Measurements from ENCODE around the gene KRABD2.
"Not testable (repeated sequence)": the region's sequence is repeated elsewhere in the genome, so short reads cannot be mapped to it uniquely, and the experiment has no call there.

The KRABD2 gene

DNA sequence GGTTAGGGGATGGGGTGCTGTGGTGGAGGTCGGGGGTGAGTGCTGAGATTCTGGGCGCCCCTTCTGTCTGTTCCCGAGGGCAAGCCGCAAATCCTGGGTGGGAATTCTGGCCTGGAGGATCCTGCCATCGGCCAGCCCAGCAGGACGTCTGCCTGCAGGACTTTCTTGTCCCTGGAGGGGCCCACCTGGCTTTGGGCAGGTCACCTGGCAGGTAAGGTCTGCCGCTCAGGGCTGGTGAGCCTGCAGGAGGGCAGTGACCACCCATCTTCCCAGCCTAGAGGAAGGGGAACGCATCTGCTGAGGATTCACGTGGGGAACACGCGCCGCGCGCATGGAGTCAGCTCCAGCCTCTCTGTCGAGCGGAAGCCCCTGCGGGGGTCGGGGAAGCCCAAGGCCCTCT lies 15.8 kb upstream of the KRABD2 start:
- DNase-seq = no peak

DNA sequence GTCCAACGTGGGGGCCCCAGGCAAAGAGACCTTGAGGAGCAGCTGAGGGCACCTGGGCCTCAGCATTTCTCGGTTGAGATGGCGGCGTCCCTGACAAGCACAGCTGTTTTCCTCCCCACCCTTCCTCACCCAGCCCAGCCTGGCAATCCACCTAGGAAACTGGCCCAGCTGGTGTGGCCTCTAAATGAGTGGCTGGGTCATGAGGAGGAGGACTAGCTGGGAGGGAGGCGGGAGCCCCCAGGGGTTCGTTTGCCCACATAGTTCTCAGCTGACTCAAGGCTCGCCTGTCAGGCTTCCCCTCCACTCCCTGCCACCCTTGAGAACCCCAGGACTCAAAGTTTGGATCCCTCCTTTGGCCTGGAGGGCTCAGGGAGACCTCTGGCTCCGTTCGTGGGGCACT lies 15.2 kb upstream of the KRABD2 start:
- no peak for DNase-seq

DNA sequence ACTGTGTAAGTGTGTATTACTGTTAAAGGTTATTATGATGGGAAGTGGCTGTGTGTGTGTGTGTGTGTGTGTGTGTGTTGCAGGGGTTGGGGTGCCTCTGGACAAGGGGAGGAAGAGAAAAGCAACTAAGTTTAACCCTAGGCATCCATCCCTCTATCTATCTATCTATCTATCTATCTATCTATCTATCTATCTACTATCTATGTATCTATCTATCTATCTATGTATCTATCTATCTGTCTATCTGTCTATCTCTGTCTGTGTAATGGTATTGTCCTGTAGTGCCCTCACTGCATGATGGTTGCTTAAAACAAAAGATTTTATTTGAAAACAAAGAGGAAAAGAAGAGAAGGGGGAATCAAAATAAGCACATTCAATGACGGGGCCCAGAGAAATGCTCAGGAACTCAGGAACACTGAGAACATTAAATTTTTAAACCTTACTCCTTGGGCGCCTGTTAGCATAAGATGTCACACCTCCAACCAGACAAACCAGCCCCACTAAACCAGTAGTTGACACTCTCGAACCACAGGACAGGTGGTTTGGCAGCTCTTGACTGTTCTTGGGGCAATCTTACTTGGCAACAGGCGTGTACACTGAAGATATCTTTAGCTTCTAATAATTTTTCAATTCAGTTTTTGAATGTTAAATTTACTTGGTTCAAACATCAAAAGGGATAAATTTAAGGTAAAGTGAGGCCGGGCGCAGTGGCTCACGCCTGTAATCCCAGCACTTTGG lies 11.6 kb upstream of the KRABD2 start:
- DNase-seq = no peak

DNA sequence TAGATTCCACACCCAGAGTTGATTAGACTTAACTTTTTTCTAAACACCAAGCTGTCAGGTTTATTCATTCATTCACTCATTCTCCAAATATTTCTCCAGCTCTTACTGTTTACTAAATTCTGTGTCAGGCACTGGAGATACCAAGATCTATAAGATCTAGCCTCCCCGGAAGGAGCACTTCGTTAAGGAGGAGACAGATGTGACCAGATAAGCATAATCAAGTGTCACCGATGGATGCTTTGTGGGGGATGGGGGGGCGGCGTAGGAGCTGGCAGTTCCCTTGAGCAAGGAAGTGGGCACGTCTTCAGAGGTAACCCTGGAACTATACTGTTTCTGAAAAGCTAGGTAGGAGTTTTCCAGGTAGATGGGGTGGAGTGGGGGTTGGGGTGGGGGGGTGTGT lies 10.3 kb upstream of the KRABD2 start:
- DNase-seq = no peak

DNA sequence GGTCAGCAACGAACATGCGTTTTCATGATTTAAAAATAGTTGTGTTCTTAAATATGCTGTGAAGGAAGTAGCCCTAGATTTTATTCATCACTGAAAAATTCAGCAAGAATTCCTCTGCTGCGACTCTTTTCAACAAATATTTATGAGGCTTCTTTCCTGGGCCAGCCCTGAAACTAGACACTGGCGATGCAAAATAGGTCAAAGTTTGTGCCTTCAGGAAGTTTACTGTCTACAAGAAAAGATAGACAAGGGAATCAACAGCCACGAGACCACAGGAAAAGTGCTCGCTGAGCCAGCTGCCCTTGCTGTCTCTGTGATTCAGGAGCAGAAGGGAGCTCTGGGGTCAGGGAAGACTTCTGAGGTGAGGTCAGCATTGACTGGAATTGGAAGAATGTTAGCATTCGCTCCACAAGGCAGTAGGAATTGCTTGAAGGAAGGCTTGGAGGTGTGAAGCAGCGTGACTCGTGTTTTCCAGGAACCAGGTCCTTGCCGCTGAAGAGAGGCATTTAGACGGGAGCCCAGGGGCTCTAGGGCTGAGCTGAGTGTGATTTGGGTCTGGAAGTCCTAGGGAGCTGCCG lies 8.4 kb upstream of the KRABD2 start:
- no peak for DNase-seq

DNA sequence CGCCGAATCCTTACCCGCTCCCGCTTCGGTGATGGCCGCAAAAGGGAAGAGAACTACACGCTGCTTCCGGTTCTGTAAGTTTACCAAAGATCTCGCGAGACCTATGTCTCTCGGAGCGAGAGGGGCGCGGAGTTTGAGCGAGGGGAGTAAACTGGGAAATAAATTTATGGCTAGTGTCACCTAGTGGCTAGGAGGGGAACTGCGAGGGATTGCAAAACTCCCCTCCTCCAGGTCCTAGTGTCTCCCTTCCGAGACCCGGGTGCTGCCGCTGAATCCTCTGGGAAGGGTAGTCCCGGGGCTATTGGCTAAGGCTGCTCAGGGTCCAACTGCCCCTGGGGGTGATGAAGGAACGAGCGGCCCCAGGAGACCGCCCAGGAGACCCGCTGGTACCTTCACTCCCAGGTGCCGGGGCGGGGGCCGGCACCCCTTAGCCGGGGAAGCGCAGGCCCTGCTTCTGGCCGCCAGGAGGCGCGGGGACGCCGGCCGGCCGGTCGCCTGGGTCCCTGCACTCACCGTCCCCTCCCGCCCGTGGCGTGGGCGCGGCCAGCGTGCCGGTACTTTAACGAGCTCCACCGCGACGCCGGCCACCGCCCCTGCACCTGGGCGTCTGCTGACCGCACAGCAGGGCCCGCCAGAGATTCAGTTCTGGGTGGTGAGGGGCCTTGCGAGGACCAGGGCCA lies 6.8 kb upstream of the KRABD2 start, which contains the start of gene RPL26:
Gene RPL26, minus strand, starts transcription at position 51 of the 680 bp plus-strand sequence. CDS start 883 bp downstream, outside the sequence.
- peak; percentile 98 for DNase-seq

DNA sequence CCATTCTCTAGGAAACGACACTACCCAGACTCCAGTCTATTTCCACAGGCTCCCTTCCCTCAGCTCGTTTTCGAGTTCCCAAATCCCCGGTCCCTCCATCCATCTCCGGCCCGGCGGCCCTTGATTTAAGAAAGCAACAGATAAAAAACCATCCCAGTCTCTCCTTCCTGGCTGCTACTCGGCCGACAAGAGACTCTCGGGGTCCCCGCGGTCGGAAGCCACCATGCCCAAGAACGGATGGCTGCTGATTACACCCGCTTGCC lies 6.3 kb upstream of the KRABD2 start:
- no peak for DNase-seq

DNA sequence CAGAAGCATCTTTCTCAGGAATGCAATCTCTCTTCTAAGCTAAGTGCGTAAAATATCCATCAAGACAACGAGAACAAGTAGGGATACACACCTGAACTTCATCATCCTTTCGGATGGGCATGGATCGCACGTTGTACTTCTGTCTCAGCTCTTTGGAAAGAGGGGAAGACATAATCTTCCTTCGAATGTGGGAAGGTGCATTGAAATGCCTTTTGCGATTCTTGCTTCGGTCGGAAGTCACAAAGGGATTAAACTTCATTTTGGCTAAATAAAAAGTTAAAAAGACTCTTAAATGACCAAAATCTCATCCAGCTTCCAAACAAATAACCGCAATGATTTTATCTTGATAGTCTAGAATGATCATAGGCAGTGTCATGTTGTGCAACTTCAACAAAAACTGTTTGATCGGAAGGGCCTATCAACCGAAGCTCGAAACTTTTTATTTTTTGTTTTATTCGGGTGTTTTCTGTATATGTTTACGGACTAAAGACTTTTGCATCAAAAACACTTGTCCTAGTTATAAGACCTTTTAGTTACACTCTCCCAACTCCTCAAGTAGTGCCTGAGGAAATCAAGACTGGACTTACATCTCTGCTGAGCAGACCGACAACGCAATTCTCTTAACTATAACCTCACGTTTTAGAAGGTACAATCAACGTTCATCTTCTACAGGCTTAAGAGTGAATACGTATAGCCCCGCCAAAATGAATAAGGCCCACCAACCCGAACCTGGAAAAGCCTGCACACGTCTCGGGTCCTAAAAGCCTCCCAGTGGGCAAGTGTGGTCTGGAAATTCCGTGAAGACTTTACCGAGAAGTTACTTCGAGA lies 5.8 kb upstream of the KRABD2 start:
- peak; percentile 33 for DNase-seq

DNA sequence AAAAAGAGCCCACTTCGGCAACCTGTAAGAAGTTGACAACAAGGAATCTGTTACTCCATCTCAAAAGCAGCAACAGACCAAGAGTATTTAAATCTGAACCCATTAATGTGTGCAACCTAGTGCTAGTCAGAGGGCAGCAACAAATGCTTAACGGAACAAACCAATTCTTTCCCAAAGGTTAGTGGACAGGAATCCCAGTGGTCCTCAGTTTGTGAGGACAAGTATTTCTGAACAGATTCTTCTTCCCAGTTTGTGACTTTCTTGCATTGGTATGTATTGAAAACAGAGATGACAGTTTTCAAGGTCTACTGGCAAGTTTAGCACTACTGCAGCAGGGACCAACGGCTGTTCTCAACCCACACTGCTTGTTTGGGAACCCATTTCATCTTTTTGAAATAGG lies 3.5 kb upstream of the KRABD2 start:
- no peak for DNase-seq

DNA sequence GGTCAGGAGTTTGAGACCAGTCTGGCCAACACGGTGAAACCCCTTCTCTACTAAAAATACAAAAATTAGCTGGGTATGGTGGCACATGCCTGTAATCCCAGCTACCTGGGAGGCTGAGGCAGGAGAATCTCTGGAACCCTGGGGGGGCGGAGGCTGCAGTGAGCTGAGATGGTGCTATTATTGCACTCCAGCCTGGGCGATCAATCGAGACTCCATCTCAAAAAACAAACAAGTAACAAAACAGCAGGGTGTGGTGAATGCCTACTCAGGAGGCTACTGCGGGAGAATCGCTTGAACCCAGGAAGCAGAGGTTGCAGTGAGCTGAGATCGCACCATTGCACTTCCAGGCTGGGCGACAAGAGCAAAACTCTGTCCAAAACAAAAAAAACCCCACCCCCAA lies 1.6 kb upstream of the KRABD2 start:
- DNase-seq = not testable (repeated sequence)

DNA sequence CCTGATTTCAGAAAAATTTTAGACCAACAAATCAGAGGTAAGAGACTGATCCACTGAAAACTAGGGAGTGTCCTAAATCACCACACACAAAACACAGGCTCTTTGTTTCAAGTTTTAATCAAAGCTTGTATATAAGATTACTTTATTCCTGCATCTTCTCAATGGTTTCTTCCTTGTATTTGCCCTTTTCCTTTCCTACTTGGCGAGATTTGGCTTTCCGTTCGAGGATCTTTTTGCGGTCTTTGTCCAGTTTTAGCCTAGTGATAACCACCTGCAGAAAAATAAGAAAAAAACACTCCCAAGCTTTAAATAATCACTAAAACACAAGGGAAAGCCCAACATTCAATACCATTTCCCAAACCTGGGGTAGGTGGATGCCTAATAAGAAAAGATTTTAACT lies 918 bp upstream of the KRABD2 start:
- DNase-seq = no peak

DNA sequence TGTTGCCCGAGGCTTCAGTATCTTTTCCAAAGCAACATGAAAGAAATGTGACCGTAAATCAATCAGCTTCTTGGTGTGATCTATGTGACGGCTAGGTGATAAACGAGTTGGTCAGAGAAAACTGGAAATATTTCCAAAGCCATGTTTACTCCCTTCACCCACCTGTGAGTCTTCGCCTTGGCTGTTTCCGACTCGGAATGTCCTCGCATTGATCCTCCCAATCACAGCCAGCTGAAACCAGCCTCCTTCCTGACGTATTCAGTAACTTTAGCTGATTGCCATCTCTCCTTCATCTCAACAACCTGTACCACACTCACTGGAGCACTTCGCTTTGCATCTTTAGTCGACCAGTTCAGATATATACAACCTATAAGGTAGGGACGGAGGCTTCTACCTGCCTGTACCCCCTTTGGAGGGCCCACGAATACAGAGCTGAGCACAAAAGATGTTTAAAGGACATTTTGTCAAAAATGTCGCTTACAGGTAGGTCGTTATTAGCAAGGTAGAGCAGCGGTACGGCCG lies 705 bp downstream of the KRABD2 start:
- no peak for DNase-seq

DNA sequence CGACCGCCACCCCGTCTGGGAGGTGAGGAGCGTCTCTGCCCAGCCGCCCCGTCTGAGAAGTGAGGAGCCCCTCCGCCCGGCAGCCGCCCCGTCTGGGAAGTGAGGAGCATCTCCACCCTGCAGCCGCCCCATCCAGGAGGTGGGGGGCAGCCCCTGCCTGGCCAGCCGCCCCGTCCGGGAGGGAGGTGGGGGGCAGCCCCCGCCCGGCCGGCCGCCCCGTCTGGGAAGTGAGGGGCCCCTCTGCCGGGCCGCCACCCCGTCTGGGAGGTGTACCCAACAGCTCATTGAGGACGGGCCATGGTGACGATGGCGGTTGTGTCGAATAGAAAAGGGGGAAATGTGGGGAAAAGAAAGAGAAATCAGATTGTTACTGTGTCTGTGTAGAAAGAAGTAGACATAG lies 2.6 kb downstream of the KRABD2 start:
- not testable (repeated sequence) for DNase-seq

DNA sequence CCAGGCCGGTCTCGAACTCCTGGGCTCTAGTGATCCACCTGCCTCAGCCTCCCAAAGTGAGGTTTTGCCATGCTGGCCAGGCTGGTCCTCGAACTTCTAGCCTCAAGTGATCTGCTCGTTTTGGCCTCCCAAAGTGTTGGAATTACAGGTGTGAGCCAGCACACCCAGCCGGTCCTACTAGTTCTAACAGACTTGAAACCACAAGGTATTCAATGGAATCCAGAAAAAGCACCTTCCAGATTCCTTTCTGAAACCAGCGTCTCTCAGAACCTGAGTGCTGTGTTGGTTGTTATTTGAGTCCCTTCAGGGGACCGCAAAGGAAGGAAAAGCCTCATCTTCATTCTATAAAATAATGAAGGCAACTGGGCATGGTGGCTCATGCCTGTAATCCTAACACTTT lies 4.1 kb downstream of the KRABD2 start:
- DNase-seq = no peak

DNA sequence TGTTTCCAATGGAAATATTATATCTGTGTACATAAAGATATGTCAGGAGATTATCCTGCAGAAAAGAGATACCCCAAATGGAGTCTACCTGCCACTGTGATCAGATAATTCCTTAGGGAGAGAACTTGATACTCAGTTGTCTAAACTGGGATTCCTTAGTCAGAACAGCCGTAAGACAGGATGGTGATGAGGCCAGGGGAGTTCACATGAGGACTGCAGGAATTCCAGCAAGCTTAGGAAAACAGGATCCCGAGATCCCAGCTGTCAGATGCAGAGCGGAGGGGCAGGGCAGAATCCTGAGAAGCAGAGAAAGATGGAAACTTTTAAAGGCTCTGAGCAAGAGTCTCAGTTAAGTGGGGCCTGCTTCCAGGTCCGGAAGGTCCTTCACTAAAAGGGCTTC lies 4.7 kb downstream of the KRABD2 start:
- DNase-seq = no peak

DNA sequence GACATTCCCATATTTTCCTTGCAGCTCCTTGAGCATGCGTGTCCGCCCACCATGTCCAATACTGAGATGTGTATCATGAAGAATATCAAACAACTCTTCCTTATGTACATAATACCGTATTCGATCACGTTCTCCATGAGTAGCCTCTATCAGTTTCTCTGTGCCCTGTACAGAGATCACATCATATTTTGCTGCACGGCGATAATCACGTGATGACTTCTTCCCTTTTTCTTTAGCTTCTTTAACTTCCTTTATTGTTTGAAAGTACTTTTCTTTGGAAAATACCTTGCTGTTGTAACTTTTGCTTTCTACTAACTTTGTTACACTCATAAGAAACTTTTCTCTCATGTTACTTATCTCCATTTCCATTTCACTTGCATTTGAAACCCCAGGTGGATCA lies 6.6 kb downstream of the KRABD2 start:
- DNase-seq = no peak

DNA sequence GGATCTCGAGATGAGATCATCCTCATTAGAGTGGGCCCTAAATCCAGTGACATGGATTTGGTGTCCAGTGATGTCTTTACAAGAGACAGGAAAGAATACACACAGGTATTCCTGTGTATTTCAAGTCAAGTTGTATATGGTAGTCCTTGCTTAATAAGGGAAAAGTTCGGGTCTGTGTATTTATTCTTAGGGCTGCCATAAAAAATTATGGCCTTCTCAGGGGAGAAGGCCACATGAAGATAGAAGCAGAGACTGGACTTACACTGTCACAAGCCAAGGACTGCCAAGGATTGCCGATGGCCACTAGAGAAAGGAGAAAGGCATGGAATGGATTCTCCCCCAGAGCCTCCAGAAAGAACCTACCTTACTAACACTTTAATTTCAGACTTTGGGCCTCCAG lies 8.3 kb downstream of the KRABD2 start:
- no peak for DNase-seq

DNA sequence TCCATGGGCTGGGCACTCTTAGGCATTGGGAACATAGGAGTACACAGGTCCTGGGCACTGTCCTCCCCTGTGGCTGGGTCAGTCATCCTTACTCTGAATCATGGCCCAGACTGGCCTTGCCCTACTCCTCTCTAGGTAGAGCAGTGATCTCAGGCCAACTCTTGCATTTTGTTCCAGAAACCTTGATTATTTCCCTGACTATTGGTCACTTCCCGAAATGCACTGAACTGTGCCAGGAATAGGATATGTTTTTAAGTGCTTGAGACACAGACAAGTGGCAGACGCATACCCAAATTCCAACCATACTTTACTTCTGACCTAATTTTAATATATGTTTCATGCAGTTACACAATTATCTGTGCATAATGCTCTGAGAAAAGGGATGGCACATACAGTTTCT lies 10.3 kb downstream of the KRABD2 start:
- no peak for DNase-seq

DNA sequence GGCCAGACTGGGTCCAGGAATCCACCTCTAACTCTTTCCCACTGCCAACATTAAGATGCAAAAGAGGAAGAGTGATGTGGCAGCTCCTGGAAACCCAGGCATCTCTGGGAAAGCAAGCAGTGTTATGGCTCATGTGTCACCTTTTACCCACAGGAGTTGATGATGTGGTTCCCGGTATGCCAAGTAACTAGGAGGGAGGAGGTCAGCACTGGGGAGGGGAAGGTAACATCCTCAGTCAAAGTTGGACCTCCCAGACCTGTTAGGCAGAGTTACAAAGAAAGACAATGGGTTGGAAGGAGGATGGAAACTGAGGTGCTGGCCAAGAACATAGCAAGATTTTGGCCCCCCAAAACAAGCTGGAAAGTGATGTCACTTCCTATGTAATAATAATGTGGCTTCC lies 11.4 kb downstream of the KRABD2 start:
- DNase-seq = no peak

DNA sequence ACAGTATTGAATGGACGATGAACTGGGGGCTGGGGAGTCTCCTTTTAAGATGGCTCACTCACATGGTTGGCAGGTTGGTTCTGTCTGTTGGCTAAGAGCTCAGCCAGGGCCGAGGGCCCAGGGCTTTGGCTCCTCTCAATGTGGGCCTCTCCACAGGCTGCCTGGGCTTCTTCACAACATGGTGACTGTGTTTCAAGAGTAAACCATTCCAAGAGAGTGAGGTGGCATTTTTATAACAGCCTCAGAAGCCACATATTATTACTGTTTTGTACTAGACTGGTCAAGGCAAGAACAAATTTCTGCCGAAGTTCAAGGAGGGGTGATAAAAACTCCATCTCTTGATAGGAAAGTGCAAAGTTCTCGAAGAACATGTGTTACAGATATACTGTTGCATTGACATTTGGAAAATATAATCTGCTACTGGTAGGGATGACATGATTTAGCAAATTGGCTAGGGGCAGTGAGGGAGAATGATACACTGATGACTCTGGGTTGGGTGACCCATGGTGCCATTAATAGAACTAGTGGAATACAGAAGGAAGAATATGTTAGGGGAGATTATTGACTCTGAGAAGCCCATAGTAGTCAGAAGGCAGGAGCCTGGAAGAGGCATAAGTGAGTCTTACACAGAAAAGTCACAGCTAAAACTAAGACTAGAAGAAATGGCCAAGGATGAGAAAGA lies 13.7 kb downstream of the KRABD2 start:
- DNase-seq = no peak

DNA sequence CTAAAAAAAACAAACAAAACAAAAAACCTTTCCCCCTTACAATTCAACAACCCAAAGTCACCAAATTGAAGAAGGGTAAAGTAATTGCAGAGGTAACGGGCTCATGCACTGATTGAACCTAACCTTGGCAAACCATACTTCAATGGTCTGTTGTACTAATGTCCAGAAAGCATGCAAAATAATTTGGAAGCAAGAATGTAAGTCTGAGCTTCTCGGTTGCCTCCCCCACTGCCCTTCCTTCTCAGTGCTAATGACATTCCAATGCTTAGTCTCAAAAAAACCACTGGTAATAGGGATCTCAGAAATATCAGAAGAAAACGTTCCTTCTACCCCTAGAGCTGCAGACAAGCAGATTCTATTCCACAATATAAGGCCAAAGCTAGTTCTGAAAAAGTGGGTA lies 15.8 kb downstream of the KRABD2 start:
- DNase-seq = no peak

DNA sequence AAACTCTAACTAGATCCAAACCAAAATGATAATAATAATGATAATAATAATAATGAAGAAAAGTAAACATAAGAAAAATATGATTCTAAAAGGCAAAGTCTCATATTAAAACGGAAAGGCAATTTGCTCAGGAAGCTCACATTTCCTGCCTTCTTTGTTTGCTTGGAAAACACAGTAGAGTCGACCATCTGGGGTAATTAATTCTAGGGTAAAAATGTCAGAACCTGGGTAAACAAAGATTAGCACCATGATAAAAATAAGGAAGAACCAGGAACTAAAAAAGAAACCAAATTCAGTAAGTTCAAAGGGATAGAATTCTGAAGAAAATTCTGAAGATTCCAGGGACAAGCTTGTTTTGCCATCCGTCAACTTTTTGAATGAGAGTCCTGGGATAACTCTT lies 16.2 kb downstream of the KRABD2 start:
- DNase-seq = no peak

DNA sequence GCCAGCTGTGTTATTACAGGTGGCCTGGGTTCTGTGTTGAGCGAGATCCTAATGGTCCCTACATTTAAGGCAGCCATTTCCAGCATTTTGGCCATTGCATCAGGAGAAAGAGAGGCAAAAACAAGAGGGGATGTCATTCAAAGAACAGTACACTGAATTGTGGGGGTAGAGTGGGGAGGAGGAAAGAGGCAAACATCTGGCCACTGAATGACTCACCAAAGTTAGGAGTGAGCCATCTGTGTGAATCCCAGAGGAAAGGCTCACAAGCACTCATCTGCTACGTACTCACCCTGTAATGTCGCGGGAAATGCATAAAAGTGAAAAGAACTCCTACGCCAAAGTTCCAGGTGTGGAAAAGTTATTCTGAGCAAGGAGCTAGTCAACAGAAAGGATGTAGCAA lies 16.7 kb downstream of the KRABD2 start:
- DNase-seq = no peak
